Stimulated activated CD8-positive, alpha-beta memory T cell treated with anti-CD3 and anti-CD28 coated beads, Interleukin-2, amount 100 ng/mL, for 1 hour (primary cell): Measurements from ENCODE around the gene WNT6.

Experiments used
- DNase-seq, 2 donors: peaks; one replicate each; pipeline ENCODE4 v3.0.0-alpha.2; 2020; ENCODE audit warnings: low read depth in 2 of 2

The WNT6 gene

DNA sequence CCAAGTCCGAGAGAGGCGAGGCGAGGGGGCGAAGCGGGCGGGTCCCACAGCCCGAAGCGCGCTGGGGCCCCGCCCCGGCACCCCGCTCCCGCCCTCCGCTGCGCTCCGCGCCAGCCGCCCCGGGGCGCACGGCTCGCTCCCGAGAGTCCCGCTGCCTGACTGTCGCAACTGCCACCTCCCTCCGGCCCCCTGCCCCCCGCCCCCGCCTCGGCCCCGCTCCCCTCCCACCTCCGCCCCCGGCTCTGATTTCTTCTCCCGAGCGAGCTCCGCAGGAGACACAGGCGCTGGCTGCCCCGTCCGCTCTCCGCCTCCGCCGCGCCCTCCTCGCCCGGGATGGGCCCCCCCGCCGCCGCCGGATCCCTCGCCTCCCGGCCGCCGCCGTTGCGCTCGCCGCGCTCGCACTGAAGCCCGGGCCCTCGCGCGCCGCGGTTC, at the start of gene WNT6:
Gene WNT6, plus strand, starts transcription at position 250 of the 432 bp plus-strand sequence. CDS start 233 bp downstream, outside the sequence.
- no peak for DNase-seq

DNA sequence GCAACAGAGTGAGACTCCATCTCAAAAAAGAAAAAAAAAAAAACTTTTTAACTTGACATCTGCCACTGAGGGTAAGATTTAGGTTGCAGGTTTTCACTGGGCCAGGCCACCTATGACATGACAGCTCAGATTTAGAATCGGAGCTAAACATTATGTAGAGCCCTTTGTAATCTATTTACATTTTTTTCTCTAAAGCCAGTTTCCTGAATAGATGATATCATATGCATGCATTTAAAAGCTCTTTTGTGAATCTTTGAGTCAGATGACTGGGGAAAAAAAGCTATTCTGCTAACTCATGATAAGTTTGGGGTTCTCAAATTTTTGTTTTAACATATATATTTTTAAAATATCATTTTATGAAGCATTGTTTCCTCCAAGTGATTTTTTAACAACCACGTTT, 49.3 kb upstream of the WNT6 start:
- DNase-seq: no peak

DNA sequence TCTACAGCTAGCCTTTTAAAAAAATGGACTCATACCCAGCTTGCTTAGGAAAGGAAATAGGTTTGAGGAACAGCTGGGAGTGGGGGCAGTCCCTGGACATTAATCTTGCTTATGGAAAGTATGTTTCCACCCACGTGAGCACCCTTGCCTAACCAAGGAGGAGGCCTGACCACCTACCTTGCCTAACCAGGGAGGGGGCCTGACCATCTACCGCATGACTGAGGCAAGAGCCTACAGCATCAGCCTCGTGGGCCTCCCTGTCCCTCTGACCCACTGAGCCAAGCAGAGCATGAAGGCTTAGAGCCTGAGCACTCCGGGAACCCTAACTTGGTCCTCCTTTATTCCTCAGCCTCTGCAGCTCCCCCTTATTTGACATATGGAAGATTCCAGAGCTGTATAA, 48.2 kb upstream of the WNT6 start:
- DNase-seq: no peak

DNA sequence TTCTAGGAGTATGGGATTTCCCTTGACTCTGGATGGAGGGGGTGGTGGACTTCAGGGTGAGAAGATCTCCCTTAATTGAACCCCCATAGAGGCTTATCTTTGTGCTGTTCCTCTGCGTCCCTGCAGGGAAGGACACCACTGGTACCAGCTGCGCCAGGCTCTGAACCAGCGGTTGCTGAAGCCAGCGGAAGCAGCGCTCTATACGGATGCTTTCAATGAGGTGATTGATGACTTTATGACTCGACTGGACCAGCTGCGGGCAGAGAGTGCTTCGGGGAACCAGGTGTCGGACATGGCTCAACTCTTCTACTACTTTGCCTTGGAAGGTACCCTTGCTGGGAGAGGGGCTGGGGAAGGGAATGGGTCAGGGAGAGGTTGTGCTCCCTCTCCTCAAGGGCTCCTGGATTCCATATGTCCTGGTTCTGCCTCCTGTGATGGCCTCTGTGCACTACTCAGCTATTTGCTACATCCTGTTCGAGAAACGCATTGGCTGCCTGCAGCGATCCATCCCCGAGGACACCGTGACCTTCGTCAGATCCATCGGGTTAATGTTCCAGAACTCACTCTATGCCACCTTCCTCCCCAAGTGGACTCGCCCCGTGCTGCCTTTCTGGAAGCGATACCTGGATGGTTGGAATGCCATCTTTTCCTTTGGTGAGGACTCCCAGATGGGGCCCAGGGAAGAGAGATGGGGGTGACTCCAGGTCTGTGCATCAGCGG, 47.3 kb upstream of the WNT6 start:
- no peak for DNase-seq

DNA sequence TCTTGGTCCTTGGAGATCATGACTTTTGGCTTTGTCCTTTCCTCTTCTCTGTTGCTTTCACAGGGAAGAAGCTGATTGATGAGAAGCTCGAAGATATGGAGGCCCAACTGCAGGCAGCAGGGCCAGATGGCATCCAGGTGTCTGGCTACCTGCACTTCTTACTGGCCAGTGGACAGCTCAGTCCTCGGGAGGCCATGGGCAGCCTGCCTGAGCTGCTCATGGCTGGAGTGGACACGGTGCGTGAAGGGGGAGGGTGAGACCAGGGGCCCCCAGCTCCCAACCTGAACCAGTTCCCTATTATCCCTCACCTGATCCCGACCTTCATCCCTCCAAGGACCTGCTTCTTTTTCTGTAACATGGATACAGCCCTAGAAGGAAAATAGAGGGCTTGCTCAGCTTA, 46.7 kb upstream of the WNT6 start:
- DNase-seq: no peak

DNA sequence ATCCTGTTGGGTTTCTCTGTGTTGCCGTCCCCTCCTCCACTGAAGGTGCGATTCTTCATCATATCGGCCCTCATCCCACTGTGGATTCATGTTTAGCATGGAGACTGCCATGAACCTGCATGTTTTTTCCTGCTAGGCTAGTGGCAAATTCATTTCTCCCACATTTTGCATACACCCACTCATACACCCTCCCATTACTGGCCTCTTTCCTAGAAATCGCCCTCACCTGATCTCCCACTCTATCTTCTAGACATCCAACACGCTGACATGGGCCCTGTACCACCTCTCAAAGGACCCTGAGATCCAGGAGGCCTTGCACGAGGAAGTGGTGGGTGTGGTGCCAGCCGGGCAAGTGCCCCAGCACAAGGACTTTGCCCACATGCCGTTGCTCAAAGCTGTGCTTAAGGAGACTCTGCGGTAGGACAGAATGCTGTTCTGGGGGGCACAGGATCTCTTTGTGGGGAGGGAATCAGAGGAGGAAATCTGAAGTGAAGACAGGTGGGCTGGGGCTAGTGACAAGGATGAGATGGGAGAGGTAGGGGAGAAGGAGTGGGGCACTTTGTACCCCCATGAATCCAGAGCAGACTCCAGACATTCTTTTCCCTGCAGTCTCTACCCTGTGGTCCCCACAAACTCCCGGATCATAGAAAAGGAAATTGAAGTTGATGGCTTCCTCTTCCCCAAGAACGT, 45.7 kb upstream of the WNT6 start:
- DNase-seq: no peak

DNA sequence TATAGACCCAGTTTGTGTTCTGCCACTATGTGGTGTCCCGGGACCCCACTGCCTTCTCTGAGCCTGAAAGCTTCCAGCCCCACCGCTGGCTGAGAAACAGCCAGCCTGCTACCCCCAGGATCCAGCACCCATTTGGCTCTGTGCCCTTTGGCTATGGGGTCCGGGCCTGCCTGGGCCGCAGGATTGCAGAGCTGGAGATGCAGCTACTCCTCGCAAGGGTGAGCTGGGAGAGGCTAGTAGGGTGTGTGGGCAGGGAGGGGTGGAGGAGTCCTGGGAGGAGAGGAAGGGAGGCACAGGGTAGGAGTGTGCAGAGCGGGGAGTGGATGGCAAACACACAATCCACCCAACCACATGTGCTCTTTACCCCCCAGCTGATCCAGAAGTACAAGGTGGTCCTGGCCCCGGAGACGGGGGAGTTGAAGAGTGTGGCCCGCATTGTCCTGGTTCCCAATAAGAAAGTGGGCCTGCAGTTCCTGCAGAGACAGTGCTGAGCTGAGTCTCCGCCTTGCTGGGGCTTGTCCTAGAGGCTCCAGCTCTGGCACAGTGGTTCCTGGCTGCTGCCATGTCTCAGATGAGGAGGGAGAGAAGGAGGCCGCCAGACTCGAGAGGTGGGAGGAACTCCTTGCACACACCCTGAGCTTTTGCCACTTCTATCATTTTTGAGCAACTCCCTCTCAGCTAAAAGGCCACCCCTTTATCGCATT, 44.9 kb upstream of the WNT6 start:
- no peak for DNase-seq

DNA sequence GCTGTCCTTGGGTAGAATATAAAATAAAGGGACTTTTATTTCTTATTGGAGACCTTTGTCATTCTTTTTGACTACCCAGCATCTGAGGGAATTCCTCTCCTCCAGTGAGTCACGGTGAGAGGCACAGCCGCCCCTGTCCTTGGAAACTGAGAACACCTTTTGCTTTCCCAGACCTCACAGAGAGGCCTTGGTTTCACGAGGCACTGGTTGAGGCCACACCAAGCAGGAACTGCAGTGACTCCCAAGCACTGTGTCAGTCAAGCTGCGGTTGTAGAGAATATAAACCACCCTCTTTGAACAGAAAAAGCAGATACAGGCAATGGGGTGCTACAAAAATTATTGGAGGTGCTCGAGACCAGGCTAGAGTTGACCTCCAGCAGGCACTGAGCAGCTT, 44.4 kb upstream of the WNT6 start:
- no peak for DNase-seq

DNA sequence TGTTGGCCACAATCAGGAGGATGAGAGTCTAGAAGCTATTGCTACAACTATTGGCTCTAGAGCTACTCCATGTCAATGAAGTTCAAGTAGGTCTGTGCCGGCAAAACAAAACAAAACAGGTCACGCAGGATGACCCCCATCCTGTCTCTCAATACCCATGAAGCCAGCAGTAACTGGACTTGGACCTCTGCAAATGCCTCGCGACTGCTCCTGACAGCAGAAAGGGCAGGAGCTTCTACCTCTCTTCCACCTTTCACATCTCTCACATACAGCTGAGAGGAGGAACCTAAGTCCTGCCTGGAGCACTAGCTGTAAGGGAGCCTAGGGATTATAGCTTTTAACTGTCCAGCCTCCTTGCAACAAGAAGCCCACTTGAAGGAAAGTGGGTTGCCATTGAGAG, 44.0 kb upstream of the WNT6 start:
- DNase-seq: no peak

DNA sequence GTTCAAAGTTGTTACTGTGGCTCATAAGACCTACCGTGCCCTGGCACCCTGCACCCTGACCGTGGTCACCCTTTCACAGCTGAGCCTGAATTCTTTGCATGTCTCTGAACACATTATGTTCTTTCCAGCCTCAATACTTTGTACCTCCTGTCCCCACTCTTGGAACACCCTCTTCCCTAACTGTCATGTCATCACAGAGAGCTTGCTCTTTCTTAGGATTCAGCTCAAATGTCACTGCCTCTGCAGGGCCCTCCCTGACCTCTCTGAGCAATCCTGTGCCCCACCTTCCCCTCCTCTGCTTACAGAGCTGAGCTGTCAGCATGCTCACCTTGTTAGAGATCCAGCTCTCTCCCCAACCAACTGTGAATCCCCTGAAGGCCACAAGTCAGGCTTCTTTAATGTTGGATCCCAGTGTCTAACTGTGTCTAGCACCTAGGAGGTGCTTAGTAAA, 43.0 kb upstream of the WNT6 start:
- DNase-seq: no peak

DNA sequence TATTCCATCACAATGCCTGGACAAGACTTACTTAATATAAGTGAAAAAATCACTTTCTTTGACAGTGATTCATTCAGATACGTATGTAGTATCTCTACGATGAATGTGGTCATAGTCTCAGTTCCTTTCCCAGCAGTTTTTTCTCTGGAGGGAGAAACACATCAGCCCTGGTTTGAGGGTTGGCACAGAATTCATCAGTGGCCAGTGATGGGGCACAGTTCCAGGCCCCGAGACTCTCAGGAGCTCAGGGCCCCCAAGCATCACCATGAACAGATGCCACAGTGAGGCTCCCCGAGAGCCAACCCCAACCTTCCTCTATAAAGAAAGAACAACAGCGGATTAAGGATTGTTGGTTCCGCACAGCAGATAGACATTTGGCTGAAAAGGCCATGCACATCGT, 40.5 kb upstream of the WNT6 start:
- no peak for DNase-seq

DNA sequence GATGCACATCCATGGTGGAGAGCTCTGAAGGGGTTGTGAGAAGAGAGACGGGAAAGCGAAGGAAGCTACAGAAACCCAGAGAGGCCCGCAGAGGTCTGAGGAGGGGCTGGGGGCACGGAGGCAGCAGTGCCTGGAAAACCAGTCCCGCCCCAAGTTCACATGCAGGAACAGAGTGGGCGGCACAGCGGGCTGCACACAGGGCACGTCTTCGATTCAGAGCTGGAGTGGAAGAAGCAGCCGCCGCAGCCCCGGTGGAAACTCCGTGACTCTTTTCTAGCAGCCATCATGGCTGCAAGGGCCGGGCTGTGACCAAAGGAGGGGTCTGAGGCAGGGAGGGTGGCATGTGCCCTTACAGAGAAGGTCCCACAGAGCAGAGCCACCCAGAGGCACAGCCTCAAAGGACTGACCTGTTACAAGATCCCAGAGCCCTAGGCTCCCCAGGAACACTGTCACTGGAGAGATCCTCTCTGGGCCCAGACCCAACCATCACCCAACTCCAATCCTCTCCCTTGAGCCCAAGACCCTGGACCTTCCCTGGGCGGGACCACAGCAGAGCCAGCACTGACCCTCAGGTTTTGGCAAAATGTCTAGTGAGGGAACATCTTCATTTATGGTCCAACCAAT, 38.7 kb upstream of the WNT6 start:
- DNase-seq: no peak

DNA sequence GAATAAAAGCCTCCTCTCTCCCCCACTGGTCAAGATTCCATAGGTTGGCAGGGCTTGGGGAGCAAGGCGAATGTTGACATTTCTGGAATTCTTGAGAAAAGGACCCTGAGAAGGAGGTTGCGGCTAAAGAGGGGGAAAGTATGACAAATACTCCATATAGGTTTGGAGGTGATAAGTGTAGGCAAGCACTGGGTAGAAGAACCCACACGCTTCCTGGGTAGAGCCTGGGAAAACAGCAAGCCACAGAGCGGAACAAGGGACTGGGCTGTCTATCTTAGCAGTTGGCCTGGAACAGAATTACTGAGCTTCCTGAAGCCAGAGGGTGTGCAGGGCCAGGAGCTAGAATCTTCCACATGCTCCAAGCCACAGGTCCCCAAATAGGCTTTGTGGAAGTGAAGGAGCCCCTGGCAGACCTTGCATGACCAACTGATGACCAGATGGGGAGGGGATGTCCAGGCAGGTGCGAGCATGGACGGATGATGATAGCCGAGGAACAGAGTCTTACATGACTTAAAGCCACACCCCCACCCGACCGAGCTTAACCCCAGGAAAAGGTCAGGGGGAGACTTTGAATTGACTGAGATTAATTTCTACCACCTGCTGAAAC, 37.9 kb upstream of the WNT6 start:
- no peak for DNase-seq

DNA sequence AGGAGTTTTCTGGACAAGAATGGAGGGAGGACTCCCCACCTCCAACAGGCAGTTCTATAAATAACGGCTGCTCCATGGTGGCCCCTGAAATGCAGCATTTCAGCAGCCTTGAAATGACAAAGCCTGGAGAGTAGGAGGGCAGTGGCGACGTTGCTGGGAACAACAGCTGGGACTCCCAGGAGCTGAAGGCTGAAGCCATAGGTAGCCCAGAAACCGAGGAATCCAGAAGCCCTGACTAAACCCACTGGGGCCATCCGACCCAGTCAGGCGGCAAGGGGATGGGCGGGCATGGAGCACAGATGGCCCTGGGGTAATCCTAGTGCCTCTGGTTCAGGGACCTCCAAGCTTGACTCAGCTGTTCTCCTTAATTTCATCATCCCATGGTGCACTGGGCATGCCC, 37.0 kb upstream of the WNT6 start:
- no peak for DNase-seq

DNA sequence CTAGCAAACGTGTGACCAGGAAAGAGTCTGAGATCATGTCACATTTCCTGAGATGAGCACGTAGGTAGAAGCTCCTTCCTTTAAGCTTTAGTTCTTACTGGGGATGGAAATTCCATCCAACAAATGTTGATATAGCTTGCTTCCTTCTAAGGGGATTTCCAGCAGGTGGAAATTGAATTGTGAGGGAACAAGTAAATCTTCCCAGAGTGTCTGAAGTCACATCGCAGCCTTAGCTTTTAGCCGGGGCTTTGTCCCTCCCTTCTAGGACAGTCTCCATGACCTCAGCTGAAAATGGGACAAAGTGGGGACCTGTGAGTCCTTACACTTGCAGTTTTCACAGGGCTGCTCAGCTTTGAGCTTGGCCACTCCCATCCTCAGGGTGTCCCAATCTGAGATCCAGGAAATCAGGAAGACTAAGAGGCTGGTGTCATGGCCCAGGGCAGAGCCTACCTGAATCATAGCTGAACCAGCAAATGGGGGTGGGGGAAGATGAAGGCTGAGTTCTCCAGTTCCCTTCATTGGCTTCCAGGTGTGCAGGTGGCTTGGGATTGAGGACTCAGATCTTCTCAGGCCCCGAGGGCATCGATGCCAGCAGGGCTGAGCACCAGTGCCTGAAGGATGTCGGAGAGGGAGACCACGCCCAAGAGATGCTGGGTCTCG, 36.3 kb upstream of the WNT6 start:
- no peak for DNase-seq

DNA sequence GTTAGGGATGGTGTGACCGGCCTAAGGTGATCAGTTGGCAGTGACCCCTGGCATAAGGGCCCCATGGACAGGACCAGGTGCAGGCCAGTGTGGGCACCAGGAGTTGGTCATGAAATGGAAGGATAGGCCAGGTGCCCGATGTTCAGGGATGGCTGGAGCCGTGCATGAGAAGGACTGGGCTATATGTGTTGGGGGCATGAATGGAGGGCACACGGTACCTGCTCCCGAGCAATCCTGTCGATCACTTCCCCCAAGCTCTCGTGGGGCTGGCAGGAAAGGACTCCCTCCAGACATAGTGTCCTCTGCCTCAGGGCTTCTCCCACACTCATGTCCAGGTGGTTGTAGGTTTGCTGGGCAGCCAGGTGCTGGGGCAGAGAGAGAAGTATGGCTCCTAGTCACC, 35.6 kb upstream of the WNT6 start:
- no peak for DNase-seq

DNA sequence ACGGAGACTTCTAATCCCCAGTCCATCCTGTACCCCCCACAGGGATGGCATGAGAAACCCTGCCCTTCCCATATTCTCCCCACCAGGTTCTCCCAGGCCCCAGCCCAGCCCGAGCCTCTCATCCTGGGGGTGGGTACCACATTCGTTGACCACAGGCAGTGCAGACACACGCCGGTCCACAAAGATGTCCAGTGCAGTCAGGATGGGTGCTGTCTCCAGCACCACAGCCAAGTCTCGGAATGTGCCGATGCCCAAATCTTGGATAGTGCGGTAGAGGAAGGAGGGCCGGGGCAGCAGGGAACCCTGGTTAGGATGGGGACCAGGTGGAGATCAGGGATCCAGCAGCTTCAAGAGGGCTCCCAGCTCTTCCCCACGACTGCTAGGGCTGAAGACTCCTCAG, 32.8 kb upstream of the WNT6 start:
- no peak for DNase-seq

DNA sequence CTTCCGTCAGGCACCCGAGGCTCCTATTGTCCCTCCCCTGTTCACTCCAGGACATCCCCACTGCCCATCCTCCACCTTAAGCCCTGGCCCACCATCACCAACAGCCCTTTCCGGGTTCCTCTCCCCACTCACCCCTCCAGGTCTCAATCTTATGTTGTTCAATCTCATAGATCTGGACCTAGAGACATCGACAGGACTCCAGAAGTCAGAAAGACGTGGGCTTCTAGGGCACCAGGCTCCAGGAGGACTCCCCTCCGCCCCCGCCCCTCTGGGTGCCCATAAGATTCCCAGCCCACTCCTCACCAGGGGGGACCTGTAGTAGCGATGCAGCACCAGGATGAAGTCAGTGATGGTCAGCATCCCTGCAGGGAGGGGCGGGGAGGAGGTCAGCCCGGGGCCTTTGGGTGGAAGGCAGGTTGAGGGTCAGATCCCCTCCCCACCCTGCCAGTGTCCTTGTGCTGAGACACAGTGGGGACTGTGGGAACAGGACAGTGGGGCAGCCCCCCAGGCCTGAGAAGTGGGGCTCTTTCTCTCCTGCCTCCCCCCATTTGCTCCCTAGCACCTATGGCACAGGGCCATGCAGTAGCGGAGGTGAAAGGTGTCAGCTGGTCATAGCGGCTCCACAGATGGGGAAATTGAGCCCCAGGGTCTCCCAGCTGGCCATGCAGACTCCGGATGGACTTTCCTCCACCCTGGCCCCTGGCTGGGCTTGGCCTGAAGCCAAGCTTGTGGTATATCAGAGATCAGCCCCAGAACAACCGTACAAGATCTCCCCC, 31.7 kb upstream of the WNT6 start:
- DNase-seq: no peak

DNA sequence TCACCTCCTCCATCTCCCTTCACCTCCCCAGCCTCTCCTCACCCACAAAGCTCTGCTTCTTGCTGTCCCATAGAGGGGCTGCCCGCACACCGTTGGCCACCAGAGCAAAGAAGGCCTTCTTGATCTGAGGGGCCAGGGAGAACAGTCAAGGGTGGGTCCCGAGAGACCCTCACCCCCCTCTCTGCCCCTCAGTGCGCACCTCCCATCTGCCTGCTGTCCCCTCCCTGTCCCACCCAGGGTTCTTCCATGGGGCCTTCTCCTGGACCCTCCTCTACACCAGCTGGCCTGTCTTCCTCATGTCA, 31.2 kb upstream of the WNT6 start:
- no peak for DNase-seq

DNA sequence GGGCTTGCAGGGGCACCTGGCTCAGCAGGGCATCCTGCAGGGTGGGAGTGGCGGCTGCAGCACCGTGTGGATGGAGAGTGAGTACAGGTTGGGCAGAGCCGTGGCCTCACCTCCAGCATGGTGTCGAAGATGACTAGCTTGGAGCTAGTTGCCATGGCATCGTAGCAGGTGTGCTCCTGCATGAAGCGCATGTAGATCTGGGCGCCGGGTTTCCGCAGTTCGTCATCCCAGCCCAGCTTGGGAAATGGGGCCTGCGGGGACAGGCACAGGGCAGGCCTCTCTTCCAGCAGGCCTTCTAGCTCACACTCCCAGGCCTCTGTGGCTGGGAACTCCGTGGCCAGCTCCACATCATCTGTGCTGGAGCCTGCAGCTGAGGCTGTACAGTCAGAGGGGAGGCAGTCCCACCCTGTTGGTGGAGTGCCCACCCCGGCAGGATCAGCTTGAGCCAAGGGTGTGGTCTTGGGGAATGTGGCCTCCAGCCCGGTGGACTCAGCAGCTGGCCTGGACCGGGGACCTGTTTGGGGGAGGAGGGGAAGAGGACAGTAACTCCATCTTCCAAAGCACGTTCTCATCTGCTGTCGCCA, 29.6 kb upstream of the WNT6 start:
- no peak for DNase-seq
